HepG2 (cell line): ENCODE data around the gene WBP1. TPM values are rescaled to one million over a fixed set of nuclear protein-coding genes. Genes with fewer than 3 reads are reported as not detected.

ENCODE experiments used
- AKNA ChIP-seq: sonication (generic); formaldehyde crosslinking; IDR thresholded peaks from 2 replicates; pipeline ENCODE4 v1.4.0; 2020; ENCODE audit warnings: missing genetic modification reagents, borderline replicate concordance
- CCAR2 ChIP-seq: fragments of 200-400 bp; formaldehyde crosslinking; optimal IDR thresholded peaks from 2 replicates; pipeline ENCODE3; 2018; ENCODE audit warnings: low read depth, mild to moderate bottlenecking, low read length, moderate library complexity
- DRAP1 ChIP-seq: IDR thresholded peaks from 2 replicates; pipeline ENCODE4 v1.6.1; 2016; ENCODE audit warnings: missing genetic modification reagents, missing compliant biosample characterization
- ELF4 ChIP-seq: sonication (generic); formaldehyde crosslinking; IDR thresholded peaks from 2 replicates; pipeline ENCODE4 v1.5.0; 2020; ENCODE audit warnings: missing genetic modification reagents, mild to moderate bottlenecking, moderate library complexity, borderline replicate concordance
- HBP1 ChIP-seq: IDR thresholded peaks from 2 replicates; pipeline ENCODE4 v1.6.1; 2016; ENCODE audit warnings: low read depth, control low read depth
- KLF11 ChIP-seq: IDR thresholded peaks from 2 replicates; pipeline ENCODE4 v1.6.1; 2016; ENCODE audit warnings: missing compliant biosample characterization
- MAFK ChIP-seq, 2 experiments: IDR thresholded peaks in 1 of 2; conservative IDR thresholded peaks in 1 of 2; 2 replicates each; pipeline ENCODE4 v1.6.1; 2011; ENCODE audit warnings: improper control_type of control experiment in 2 of 2, low read length in 2 of 2
- MED13 ChIP-seq: sonication (generic); formaldehyde crosslinking; IDR thresholded peaks from 2 replicates; pipeline ENCODE4 v1.5.0; 2020; ENCODE audit warnings: missing genetic modification reagents
- MEF2D ChIP-seq: sonication (generic); formaldehyde crosslinking; IDR thresholded peaks from 2 replicates; pipeline ENCODE4 v1.5.1; 2020; ENCODE audit warnings: mild to moderate bottlenecking, missing genetic modification reagents
- MNT ChIP-seq: fragments of 450-650 bp; IDR thresholded peaks from 2 replicates; pipeline ENCODE4 v1.6.1; 2016
- NFRKB ChIP-seq: fragments of 450-650 bp; IDR thresholded peaks from 2 replicates; pipeline ENCODE4 v1.6.1; 2017
- PATZ1 ChIP-seq: sonication (generic); formaldehyde crosslinking; IDR thresholded peaks from 2 replicates; pipeline ENCODE4 v1.4.0; 2020; ENCODE audit warnings: missing genetic modification reagents
- POLR2A ChIP-seq, 2 experiments: IDR thresholded peaks; 2 replicates each; pipeline ENCODE4 v1.6.1; 2011; ENCODE audit warnings: low read depth in 2 of 2, low read length in 2 of 2, mild to moderate bottlenecking in 1 of 2, moderate library complexity in 1 of 2; ENCODE audit not compliant: insufficient read depth in 1 of 2
- REXO4 ChIP-seq: sonication (generic); formaldehyde crosslinking; IDR thresholded peaks from 2 replicates; pipeline ENCODE4 v1.8.0; 2022; ENCODE audit warnings: missing genetic modification reagents, mild to moderate bottlenecking, borderline replicate concordance
- ZNF30 ChIP-seq: sonication (generic); formaldehyde crosslinking; IDR thresholded peaks from 2 replicates; pipeline ENCODE4 v1.5.0; 2020; ENCODE audit warnings: mild to moderate bottlenecking, missing genetic modification reagents
- ZNF567 ChIP-seq: sonication (generic); formaldehyde crosslinking; IDR thresholded peaks from 2 replicates; pipeline ENCODE4 v1.8.1; 2023; ENCODE audit warnings: mild to moderate bottlenecking, missing genetic modification reagents, borderline replicate concordance
- ZNF761 ChIP-seq: sonication (generic); formaldehyde crosslinking; conservative IDR thresholded peaks from 2 replicates; pipeline ENCODE4 v1.4.0; 2020; ENCODE audit warnings: mild to moderate bottlenecking, missing genetic modification reagents
- ZNF777 ChIP-seq: sonication (generic); formaldehyde crosslinking; IDR thresholded peaks from 2 replicates; pipeline ENCODE4 v1.4.0; 2020; ENCODE audit warnings: missing genetic modification reagents
- polyA plus RNA-seq, 8 experiments: library from polyadenylated mRNA; depleted of rRNA in 3 of 8; stranded (reverse) in 7 of 8; unstranded in 1 of 8; fragments of >200 nt; fragmentation: Illumina TruSeq in 4 of 8; extraction: Trizol in 4 of 8; gene quantifications; 2 replicates each; pipeline versions ENCODE4 v1.2.1 to v1.2.3, GENCODE V29; 2011 to 2016; ENCODE audit warnings: low read depth in 4 of 8, missing spikeins in 1 of 8, mixed read lengths in 1 of 8; ENCODE audit not compliant: insufficient read depth in 1 of 8
- total RNA-seq, 5 experiments: library from RNA; depleted of rRNA; stranded (reverse); fragments of >200 nt; fragmentation: Illumina TruSeq; extraction: Trizol; gene quantifications; 2 replicates each; pipeline ENCODE4 v1.2.3, GENCODE V29; 2016; ENCODE audit warnings: low read depth in 1 of 5

Gene WBP1
- total and polyA plus RNA-seq, 2 of the 13 experiments (the other 11 are each of a cell fraction or from before 2014, with no cell fraction given), result 38.8 to 85.7 TPM

DNA sequence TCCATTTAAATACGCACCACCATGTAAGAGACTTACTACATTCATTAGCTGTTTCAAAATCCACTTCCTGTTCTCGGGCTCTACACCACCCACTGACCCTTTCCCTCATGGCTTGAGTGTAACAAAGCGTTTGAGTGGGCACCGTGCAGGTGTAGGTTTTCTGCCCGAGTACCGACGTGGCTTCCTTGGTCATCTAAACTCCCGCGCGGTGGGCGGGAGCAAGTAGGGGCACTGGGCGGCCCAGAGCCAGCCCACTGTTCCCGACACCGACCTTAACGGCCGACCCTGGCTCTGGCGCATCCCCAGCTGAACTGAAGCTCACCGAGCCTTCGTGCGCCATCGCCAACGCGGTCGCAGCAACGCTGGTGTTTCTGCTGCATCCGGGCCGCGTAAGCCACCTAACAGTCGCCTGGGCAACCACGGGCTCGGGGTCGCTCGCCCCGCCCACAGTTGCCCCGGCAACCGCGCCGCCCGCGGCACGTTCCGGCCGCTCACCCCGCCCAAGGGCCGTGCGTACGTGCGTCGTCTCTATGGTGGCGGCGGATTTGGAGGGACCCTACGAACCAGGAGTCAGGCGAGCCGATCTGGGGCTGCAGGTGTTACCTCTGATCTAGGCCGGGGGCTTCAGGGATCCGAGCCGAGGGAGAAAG, 36.9 kb upstream of the WBP1 start, which contains the start of the genes C2orf81 and WDR54 (continued):
- no peak; the same call in 1 of the 2 replicates for TF ChIP-seq PATZ1 (CRISPR knock-in tag)
- peak; percentile 75 for TF ChIP-seq ZNF777
- TF ChIP-seq AKNA (CRISPR knock-in tag), result no peak
- TF ChIP-seq MAFK (conservative IDR thresholded peaks at IDR 0.05 in 1 of 2, IDR thresholded peaks at IDR 0.05 in 1 of 2; ENCODE audit: low read length in 2 of 2), result no peak
- TF ChIP-seq POLR2A (IDR thresholded peaks at IDR 0.05; ENCODE audit: insufficient read depth in 1 of 2, low read depth in 2 of 2, low read length in 2 of 2), result peak; percentile 37 to 41; a peak in 2 of 4 replicates
- TF ChIP-seq REXO4 (CRISPR knock-in tag), result no peak
- no peak for TF ChIP-seq CCAR2
- TF ChIP-seq ZNF567 (CRISPR knock-in tag), result no peak
- no peak; the same call in 1 of the 2 replicates for TF ChIP-seq HBP1 (CRISPR knock-in tag)
- TF ChIP-seq MNT, result peak; percentile 21; the same call in 1 of the 2 replicates
- TF ChIP-seq ELF4 (CRISPR knock-in tag), result no peak
- no peak for TF ChIP-seq ZNF30
- no peak for TF ChIP-seq NFRKB
- TF ChIP-seq MEF2D (CRISPR knock-in tag), result no peak
- TF ChIP-seq KLF11 (CRISPR knock-in tag), result no peak
- TF ChIP-seq ZNF761 (CRISPR knock-in tag), result no peak
- no peak for TF ChIP-seq MED13 (CRISPR knock-in tag)
- TF ChIP-seq DRAP1 (CRISPR knock-in tag), result no peak
